HTR-8/SVneo (cell line): ENCODE measurements around the gene PKIG.
A peak's percentile ranks its signal among the peaks of the same experiment; 100 is the strongest.

Experiments used
- DNase-seq: peaks from one replicate; pipeline ENCODE4 v3.0.0; 2011; ENCODE audit warnings: low spot score, mixed read lengths; ENCODE audit not compliant: insufficient read length
- FAIRE-seq: peaks from 2 replicates; lab custom pipeline; 2011; peaks lifted over from hg19 to GRCh38; lab: Jason Lieb, UNC

PKIG gene

DNA sequence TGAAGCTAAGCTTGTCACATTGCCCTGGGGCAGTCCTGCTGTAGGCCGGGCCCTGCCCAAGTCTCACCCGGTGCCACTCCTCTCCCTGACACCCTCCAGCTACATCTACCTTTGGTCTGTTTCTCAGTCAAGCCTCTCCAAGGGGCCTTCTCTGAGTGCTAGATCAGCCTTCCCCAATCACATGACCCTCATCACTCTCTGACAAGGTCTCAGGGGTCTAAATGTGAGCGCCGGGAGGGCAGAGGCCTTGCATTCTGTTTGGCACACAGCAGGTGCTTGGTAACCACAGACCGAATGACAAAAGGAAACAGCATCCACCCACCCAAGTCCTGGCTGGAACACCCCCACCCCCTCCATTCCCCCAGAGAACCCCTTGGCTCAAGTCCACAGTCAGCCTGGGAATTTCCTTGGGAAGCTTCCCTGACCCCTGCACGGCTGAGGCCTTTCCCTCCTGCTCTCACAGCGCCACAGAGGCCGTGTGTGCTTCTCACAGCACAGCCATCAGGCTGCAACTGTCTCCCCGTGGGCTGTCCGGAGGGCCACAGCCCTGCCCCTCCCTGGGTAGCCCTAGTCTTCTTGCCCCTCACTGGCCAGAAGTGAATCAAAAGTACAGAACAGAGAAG is 32.9 kb downstream of the PKIG start:
- DNase-seq (no peak), FAIRE-seq (peak; percentile 16)

DNA sequence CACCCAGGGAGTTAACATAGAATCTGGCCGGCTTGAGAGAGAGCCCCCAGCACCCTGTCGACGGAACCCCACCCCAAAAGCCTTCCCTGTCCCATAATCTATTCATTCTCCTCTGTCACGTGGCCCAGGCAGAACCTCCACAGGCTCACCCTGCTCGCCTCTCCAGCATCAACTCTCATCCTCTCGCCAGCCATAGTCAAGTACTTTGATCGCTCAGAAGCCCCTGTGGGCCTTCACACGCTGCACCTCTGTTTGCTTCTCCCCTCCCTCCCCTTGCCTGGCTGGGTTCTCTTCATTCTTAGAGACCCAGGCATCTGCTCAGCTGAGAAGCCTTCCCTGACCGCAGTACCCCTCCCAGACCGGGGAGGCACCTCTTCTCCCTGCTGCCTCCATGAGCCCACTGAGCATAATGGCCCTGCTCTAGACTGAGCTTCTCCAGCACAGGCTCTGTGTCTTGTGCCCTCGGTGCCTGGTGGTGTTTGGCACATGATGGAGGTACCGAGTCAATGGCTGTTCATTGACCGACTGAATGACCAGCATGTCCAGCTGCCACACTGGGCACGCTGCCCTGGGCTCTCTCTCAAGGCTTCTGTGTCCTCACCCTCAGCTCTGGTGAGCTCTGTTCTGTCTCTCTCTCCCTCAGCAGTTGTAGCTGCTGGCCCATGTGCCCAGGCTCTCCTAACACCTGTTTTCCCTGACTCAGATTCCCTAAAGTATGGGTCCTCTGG is 33.7 kb downstream of the PKIG start:
- no peak for DNase-seq
- peak; percentile 52 for FAIRE-seq

DNA sequence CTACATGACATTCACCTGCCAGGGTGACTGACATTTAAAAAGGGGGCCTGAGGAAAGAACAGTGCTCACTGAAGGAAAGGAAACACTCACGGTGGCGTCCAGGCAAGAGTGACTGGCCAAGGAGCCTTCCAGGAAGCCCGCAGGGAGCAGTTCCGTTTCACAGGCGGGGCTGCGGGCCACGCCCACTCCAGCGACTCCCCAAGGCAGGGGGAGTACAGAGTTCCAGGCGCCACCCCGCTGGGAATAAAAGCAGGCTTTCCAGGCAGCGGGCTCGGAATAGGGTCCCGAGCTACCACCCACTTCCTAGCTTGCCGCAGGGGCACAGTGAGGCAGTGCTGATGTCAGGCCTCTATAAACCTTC is 34.2 kb downstream of the PKIG start:
- peak; percentile 20 for FAIRE-seq
- no peak for DNase-seq

DNA sequence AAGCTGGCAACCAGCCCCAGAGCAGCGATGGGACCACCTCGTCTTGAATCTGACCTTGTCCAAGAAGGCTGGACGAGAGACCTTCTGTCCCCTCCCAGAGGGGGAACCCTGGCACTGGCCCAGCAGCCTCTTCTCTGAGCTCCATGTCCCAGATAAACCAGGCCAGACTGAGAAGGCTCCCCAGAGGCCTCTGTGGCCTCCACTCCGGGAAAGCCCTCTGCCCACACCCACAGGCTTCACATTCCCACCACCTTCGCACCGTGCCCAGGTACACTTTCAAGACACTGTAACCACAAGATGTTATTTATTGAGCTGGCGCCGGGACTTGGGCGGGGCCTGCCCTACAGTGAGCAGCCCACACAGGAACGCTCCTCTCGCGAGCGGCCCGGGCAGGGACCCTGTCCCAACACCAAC is 35.9 kb downstream of the PKIG start:
- no peak for FAIRE-seq
- DNase-seq, result no peak

DNA sequence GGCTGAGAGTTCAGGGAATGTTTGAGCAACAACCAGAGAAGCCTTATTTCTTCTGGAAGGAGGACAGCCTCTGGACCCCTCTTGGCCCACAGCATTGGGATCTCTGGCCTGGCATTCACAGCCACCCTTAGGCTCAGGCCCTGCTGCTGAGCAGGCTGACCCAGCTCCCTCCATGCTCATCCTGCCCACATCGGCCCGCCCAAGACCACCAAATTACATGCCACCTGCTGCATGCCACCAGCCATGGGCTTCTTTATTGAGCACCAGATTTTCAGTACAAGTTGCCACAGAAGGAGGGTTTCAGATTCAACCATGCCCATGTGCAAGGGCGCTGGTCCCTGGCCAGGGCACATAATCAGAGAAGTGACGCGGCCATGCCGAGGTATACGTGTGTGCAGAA is 36.9 kb downstream of the PKIG start:
- DNase-seq (no peak), FAIRE-seq (peak; percentile 9)

DNA sequence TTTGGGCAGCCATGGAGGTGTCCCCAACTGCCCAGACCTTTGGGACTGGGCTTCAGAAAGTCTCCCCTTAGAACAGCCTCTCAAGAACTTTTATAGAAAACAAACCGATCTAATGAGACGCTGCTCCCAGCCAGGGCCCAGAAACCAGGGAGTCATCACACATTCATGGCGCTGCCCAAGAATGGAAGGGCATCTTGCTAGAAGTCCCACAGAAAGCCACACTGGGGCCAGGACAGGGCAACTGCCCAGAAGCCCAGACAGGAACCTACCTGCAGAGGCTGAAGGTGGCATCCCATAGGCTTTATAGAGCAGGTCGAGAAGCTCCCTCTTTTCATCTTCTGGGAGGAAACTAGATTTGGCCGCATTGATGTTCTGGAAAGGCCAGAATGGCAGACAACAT is 37.7 kb downstream of the PKIG start:
- no peak for FAIRE-seq
- no peak for DNase-seq

DNA sequence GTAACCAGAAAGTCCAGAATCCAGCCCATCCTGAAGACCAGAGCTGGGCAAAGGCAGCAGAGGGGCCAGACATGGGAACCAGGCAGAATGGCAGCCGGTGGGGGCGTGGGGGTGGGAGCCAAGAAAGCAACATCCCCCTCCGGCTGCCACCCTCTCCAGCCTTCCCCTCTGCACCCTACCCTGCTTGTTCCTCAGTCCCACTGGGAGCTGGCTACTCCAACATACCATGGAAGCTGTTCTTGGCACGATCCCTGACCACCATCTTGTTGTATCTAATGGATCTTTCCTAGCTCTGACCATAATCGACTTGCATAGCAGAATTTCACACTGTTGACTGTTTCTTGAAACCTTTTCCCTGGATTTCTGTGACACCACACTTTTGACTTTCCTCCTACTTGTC is 38.9 kb downstream of the PKIG start:
- no peak for DNase-seq
- peak; percentile 77 for FAIRE-seq

DNA sequence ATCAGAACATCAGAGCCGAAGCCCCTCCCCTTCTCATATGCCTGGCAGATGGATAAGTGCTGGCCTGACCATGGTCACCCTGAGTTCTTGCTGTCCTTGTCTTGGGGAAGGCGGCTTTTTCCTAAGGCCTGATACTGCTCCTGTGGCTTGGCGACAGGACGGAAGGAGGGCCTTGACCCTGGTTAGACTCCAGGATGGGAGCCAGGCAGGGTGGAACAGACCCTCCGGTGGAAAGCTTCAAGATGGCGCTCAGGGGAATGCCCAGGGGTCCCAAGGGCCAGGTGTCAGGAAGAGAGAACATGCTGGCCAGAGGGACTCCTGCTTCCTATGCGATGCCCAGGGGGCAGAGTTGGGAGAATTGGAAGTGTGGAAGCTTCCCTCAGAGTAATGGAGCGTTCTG is 39.6 kb downstream of the PKIG start:
- FAIRE-seq (peak; percentile 77), DNase-seq (no peak)

DNA sequence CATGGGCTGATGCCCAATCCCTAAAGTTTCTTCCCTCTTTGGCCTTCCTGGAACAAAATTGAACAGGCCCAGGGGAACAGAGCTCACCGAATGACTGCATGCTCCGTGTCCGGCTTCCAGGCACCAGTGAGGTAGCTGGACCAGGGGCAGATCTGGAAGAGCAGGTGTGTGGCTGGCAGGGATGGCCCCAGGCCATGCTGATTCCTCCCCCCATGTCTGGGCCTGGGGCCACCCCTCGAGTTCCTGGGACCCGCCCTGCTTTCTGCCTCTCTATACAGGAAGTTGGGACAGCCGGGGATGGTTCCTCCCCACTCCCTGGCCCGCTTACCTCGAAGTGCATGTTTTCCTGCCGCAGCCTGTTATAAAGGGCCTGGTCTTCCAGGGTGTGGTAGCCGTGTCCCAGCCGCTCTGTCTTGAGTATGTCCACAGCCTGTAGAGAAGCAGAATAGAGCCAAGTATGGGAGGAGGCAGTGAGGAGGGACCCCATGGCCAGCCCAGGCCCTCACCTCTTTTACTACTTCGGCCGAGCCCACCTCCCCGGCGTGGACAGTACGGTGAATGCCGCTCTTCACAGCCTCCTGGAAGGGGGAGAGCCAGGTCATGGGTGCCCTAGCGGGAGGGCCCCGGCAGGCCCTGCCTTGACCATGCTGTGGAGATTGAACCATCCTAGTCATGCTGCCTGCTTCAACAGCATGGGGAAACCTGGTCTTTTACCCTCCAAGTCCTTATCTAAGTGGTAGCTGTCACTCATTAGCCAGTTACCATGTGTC is 40.3 kb downstream of the PKIG start:
- DNase-seq (no peak), FAIRE-seq (peak; percentile 33)

DNA sequence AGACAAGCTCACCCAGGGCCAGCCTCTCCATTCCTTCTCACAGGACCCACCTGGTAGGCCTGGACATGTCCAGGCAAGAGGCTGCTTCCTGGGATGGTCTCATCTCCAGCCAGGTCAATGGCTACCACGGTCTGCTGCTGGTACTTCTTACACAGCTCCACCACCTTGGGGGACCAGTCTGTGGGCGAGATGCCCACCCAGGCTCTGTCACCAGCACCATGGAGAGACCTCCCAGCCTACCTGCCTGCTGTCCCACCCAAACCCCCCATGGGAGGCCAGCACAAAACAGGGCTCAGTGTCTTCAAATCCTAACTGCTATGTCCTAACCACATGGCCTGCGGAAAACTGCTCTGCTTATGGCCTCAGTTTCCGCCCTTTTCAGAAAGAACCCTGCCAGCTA is 41.8 kb downstream of the PKIG start:
- FAIRE-seq (no peak), DNase-seq (no peak)

DNA sequence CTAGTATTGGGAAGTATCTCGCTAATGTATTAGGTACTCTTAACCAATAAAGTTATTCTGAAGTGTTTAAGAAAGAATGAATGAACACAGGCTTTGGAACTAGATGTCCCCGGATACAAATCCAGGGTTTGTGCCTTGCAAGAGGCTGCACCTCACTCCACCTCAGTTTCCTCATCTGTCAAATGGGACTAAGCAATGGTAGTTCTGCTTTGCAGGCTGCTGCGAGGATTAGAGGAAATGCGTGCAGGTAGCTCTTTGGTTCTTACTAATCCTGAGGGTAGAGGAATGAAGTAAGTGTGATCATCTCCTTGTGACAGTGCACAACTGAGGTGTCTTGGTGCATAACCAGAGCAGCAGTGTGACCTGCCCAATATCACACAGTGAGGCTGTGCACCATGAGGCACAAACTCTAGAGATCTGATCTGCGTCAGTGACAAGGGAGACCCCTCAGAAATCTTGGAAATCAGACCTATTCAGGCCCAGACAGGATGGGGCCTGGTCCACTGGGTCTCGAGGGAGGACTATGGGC is 42.4 kb downstream of the PKIG start:
- peak; percentile 98 for FAIRE-seq

DNA sequence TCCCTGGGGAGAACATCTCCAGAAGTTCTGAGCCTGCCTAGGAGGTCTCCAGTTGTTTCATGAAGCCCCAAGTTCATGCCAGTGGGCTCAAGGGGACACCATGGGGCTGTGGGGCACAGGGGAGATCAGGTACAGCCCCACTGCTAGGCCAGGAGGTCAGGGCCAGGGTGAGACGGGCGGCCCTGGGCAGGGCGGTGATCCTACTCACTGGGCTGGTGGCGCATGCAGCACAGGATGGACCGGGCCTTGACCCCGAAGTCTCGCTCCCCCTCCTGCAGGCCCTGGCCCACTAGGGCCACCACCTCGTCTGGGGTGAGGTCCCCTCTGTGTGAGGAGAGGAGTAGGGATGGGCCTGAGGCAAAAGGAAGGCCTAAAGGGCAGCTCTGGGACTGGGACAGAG is 43.0 kb downstream of the PKIG start:
- FAIRE-seq (no peak), DNase-seq (no peak)

More for the DNA sequence above, 42.4 kb downstream of the PKIG start:
- DNase-seq, result no peak

DNA sequence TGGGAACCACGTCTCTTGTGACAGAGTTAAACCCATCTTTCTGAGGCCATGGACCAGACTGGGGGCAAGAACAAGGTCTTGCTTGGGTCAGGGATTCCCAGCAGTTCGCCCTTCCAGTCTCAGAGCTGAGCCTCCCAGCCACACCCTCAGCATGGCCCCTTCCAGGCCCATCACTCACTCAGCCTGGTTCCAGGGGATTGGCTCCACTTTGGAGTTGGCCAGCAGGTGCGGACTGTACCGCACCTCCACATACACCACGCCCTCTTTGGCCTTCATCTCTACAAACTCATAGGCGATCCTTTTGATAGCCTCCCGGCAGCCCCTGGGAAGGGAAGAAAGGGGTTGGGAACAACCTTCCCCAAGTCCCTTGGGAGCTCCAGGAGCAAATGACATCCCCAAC is 43.9 kb downstream of the PKIG start:
- DNase-seq (no peak), FAIRE-seq (no peak)

DNA sequence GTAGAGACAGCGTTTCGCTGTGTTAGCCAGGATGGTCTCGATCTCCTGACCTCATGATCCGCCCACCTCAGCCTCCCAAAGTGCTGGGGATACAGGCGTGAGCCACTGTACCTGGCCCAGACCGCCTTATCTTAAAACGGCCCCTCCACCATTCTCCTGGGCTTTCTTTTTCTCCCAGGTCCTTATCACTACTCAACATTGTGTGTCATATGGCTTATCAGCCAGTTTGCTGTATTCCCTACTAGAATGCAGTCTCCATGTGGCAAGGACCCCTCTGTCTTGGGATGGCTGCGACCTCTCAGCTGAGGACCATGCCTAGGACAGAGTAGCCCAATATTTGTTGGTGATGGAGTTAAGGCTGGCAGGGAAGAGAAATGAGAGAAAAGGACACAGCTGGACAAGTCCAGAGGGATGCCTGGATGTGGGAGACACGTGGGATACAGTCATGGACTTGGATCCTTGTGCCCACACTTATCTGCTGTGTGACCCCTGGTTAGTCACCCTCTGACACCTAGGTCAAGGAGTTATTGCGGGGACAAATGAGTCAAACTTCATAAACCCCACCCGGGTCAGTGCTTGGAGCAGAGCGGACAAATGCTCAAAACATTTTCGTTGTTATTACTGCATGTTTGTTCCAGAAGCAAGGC is 45.1 kb downstream of the PKIG start:
- DNase-seq (no peak), FAIRE-seq (peak; percentile 91)

DNA sequence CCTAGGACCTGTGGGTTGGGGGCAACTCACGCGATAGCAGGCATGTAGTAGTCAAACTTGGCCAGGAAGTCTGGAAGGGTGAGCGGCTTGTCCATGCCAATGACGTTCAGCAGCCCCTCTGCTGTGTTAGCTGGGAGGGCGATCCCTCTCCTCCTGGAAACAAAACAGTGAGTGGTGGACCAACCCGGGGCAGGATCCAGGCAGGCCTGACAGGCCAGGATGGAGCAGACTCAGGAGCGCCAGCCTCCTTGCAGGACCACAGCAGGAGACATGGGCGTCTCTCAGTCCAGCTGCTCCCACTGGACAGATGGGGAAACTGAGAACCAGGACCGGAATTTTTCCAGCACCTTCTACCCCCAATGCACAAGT is 46.6 kb downstream of the PKIG start:
- FAIRE-seq, result no peak
- DNase-seq, result no peak

DNA sequence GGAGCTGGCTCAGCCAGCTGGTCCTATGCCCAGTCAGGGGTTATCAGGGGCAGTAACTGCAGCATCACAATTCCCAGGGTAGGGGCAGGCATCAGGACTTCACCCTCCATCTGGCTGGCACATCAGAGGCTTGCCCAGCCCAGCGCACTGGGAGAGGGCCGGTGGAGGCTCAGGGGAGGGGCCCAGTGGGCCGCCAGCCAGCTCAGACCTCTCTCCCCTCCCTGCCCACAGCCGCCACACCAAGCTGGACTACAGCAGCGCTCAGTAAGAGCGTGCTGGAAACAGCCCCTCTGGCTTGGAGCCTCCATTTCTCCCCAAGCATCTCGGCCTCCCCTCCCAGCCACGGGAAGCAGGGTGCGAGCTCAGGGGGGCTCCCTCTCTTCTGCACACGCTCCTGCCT is 47.2 kb downstream of the PKIG start:
- DNase-seq, result no peak
- FAIRE-seq, result no peak

DNA sequence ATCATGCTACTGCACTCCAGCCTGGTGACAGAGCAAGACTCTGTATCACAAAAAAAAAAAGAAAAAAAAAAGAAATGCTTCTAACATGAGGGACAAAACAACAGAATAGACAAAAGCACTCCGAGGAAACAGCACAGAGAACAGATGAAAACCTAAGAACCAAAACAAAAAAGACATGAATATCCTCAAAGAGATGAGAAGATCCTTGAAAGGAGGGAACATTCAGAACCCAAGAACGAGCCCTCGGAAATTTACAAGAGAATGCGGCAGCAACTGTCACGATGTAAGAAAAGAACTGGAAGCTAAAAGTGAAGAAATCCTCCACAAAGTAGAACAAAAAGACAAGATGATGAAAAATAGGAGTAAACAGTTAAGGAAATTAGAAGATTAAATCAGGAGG is 47.9 kb downstream of the PKIG start:
- FAIRE-seq (no peak), DNase-seq (no peak)

DNA sequence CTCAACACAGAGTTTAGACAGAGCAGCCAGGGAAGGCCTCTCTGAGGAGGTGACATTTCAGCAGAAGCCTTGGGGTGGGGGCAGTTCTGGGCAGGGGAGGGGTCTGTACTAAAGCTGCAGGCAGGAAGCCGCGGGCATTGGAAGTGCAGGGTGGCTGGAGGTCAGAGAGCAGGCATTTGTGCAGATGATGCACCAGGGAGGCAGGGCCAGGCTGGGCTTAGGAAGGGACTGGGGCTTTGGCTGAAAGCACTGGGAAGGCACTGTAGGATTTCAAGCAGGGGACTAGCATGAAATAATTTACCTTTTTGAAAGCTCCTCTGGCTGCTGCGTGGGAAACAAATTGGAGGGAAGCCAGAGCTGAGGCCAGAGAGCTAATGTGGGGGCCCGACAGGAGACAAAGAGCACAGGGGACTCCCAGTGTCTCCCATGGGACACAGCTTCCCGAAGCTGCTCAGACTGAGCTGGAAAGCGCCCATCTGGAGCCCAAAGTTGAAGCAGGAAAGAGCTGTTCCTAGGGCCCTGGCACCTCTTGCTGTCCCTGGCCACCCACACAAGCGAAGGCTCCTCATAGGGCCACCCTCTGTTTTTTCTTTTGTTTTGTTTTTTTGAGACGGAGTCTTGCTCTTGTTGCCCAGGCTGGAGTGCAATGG is 49.8 kb downstream of the PKIG start:
- DNase-seq (no peak), FAIRE-seq (no peak)

DNA sequence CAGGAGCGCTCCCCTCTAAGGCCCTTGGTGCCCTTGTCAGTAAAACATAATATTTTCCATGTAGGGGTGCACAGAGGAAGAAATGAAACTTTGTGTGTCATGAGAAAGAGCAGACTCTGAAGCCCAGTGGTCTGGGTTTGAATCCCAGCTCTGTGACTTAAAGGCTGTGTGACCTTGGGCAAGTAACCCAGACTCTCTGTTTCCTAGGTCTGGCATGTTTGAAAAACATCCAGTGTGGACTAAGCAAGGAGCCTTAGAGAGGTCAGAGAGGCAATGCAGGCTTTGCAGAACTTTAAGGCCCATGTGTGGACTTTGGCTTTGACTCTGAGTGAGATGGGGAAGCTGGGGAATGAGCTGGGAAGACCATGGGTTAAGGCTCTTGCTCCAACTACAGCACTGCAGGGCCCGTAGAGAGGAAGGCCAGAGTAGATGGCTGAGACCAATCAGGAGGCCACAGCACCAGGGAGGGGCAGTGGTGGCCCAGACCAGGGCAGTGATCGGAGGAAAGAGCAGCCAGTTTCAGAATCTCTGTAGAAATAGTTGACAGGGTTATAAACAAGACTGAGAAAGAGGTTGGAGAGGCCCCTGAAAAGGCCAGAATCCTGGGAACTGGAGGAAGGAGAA is 50.9 kb downstream of the PKIG start:
- DNase-seq (no peak), FAIRE-seq (no peak)
